H1 (cell line): ENCODE data around the gene AOPEP. TPM values are rescaled to one million over a fixed set of nuclear protein-coding genes. Genes with fewer than 3 reads are reported as not detected.

Source experiments
- CHD2 ChIP-seq: IDR thresholded peaks from 2 replicates; pipeline ENCODE4 v1.6.1; 2012; ENCODE audit warnings: low read length, improper control_type of control experiment
- KDM1A ChIP-seq: fragments of 200-600, 300-600 bp; sonication (generic); IDR thresholded peaks from 2 replicates; pipeline ENCODE4 v1.7.1; 2016; ENCODE audit warnings: mild to moderate bottlenecking, low read length, borderline replicate concordance
- MAFK ChIP-seq: IDR thresholded peaks from 2 replicates; pipeline ENCODE4 v1.6.1; 2012; ENCODE audit warnings: low read depth, mild to moderate bottlenecking, improper control_type of control experiment, low read length
- SP1 ChIP-seq: IDR thresholded peaks from 2 replicates; pipeline ENCODE4 v1.6.1; 2011; ENCODE audit warnings: low read depth, low read length
- SP2 ChIP-seq: IDR thresholded peaks from 2 replicates; pipeline ENCODE4 v1.6.1; 2012; ENCODE audit warnings: mild to moderate bottlenecking, low read length, inconsistent platforms
- TAF7 ChIP-seq: optimal IDR thresholded peaks from 2 replicates; pipeline ENCODE3; 2011; ENCODE audit warnings: low read depth, mild to moderate bottlenecking, inconsistent platforms, low read length, moderate library complexity, borderline replicate concordance
- polyA plus RNA-seq, 7 experiments: library from polyadenylated mRNA; depleted of rRNA in 3 of 7; stranded (reverse) in 5 of 7; unstranded in 2 of 7; fragments of >200 nt in 5 of 7; fragments of 200-250 nt in 2 of 7; gene quantifications; 1 replicate in 5 of 7; 2 replicates in 1 of 7; 4 replicates in 1 of 7; pipeline versions ENCODE4 v1.2.1 to v1.2.3, GENCODE V29; 2011 to 2013; ENCODE audit warnings: missing spikeins in 2 of 7, mixed read lengths in 2 of 7
- total RNA-seq: library from RNA; stranded (reverse); fragmentation: NEBNext Ultra II Directional; extraction: Animal tissue kit (Norgen Biotek cat#: 25700); gene quantifications from 2 replicates; pipeline ENCODE4 v1.2.1, GENCODE V29; 2021
- TF ChIP-seq, protein P1 (sequence below): fragments of 300-600 bp; sonication (generic); IDR thresholded peaks from 2 replicates; pipeline ENCODE4 v1.7.1; 2012; ENCODE audit warnings: low read length, moderate library complexity, mild to moderate bottlenecking, inconsistent platforms; ENCODE audit not compliant: insufficient replicate concordance

The AOPEP gene
- total and polyA plus RNA-seq, 2 of the 8 experiments (the other 6 are each of a cell fraction or from before 2014, with no cell fraction given), result 6.1 to 14.3 TPM

DNA sequence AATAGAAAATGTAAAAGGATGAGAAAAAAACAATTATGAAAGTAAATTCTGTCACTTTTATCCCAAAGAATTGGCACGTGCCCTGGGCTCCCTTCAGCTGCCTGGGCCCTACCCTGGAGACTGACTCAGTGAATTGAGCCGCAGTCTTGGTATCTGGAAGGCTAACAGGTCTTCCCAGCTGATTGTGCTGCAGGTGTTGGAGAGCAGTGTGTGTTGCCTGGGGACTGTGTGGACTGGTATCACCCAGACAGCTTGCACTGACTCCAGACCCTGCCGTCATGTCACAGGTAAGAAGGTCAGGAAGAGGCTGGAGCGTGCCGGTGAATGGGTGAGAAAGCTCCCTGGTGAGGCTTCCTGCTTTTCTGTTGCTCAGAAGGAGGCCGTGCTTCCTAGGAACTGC, 83.3 kb downstream of the AOPEP start (continued):
- TF ChIP-seq, protein P1, sequence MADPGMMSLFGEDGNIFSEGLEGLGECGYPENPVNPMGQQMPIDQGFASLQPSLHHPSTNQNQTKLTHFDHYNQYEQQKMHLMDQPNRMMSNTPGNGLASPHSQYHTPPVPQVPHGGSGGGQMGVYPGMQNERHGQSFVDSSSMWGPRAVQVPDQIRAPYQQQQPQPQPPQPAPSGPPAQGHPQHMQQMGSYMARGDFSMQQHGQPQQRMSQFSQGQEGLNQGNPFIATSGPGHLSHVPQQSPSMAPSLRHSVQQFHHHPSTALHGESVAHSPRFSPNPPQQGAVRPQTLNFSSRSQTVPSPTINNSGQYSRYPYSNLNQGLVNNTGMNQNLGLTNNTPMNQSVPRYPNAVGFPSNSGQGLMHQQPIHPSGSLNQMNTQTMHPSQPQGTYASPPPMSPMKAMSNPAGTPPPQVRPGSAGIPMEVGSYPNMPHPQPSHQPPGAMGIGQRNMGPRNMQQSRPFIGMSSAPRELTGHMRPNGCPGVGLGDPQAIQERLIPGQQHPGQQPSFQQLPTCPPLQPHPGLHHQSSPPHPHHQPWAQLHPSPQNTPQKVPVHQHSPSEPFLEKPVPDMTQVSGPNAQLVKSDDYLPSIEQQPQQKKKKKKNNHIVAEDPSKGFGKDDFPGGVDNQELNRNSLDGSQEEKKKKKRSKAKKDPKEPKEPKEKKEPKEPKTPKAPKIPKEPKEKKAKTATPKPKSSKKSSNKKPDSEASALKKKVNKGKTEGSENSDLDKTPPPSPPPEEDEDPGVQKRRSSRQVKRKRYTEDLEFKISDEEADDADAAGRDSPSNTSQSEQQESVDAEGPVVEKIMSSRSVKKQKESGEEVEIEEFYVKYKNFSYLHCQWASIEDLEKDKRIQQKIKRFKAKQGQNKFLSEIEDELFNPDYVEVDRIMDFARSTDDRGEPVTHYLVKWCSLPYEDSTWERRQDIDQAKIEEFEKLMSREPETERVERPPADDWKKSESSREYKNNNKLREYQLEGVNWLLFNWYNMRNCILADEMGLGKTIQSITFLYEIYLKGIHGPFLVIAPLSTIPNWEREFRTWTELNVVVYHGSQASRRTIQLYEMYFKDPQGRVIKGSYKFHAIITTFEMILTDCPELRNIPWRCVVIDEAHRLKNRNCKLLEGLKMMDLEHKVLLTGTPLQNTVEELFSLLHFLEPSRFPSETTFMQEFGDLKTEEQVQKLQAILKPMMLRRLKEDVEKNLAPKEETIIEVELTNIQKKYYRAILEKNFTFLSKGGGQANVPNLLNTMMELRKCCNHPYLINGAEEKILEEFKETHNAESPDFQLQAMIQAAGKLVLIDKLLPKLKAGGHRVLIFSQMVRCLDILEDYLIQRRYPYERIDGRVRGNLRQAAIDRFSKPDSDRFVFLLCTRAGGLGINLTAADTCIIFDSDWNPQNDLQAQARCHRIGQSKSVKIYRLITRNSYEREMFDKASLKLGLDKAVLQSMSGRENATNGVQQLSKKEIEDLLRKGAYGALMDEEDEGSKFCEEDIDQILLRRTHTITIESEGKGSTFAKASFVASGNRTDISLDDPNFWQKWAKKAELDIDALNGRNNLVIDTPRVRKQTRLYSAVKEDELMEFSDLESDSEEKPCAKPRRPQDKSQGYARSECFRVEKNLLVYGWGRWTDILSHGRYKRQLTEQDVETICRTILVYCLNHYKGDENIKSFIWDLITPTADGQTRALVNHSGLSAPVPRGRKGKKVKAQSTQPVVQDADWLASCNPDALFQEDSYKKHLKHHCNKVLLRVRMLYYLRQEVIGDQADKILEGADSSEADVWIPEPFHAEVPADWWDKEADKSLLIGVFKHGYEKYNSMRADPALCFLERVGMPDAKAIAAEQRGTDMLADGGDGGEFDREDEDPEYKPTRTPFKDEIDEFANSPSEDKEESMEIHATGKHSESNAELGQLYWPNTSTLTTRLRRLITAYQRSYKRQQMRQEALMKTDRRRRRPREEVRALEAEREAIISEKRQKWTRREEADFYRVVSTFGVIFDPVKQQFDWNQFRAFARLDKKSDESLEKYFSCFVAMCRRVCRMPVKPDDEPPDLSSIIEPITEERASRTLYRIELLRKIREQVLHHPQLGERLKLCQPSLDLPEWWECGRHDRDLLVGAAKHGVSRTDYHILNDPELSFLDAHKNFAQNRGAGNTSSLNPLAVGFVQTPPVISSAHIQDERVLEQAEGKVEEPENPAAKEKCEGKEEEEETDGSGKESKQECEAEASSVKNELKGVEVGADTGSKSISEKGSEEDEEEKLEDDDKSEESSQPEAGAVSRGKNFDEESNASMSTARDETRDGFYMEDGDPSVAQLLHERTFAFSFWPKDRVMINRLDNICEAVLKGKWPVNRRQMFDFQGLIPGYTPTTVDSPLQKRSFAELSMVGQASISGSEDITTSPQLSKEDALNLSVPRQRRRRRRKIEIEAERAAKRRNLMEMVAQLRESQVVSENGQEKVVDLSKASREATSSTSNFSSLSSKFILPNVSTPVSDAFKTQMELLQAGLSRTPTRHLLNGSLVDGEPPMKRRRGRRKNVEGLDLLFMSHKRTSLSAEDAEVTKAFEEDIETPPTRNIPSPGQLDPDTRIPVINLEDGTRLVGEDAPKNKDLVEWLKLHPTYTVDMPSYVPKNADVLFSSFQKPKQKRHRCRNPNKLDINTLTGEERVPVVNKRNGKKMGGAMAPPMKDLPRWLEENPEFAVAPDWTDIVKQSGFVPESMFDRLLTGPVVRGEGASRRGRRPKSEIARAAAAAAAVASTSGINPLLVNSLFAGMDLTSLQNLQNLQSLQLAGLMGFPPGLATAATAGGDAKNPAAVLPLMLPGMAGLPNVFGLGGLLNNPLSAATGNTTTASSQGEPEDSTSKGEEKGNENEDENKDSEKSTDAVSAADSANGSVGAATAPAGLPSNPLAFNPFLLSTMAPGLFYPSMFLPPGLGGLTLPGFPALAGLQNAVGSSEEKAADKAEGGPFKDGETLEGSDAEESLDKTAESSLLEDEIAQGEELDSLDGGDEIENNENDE, result no peak
- TF ChIP-seq CHD2, result no peak
- no peak for TF ChIP-seq SP1
- TF ChIP-seq MAFK, result no peak
- TF ChIP-seq TAF7, result no peak
- no peak for TF ChIP-seq KDM1A
- no peak for TF ChIP-seq SP2
